Stimulated activated CD4-positive, alpha-beta T cell treated with anti-CD3 and anti-CD28 coated beads, Interleukin-12 subunit alpha, Interleukin-12 subunit beta, amount 100 ng/mL, for 4 hours (primary cell): Measurements from ENCODE around the gene KRTDAP.
"Not testable (repeated sequence)": the region's sequence is repeated elsewhere in the genome, so short reads cannot be mapped to it uniquely, and the experiment has no call there.

ENCODE experiments used
- DNase-seq: peaks from one replicate; pipeline ENCODE4 v3.0.0-alpha.2; 2020

KRTDAP gene

DNA sequence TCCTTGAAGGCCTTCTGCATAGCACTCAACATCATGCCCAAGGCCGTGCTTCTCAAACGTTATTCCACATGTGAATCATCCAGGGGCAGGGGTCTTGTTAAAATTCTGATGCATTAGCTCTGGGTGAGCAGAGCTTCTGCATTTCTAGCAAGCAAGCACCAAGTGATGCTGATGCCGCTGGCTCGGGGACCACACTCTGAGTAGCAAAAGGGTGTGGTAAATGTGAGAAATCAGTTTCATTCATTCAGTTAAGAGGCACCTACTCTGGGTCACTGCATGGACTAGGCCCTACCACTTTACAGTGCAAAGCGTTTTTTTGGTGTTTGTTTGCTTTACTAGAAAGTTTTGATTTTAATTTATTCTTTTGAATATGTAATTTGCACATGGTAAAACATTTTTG, 7.2 kb downstream of the KRTDAP start:
- no peak for DNase-seq

DNA sequence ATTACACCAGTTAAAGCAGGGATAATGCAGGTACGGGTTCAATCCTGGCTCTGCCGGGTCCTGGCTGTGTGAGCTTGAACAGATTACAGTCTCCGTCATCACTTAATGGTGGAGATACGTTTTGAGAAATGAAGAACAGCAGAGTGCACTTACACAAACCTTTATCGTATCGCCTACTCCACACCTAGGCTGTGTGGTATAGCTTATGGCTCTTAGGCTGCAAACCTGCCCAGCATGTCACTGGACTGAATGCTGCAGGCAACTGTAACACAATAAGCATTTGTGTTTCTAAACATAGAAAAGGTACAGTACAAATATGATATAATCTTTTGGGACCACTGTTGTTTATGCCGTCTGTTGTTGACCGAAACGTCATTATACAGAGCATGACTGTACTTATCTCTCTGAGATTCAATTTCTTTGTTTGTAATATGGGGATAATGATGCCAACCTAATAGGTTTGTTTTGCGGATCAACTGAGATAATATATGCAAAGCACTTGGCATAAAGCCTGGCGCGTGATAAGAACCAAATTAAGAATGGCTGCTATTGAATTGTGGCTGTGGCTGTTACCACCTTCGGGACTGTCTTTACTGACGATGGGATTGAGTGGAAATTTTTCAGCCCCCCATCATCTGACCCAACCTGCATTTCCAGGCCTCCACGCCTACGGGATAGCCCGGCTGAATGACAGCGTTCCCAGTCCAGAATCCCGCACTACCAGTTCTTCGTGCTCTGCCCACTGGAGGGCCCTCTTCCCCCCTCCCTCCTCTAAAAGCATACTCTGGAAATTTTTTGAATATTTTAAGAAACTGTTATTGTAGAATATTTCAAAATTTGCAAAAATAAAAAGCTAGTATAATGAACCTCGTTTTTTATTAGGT, 11.2 kb downstream of the KRTDAP start:
- no peak for DNase-seq

DNA sequence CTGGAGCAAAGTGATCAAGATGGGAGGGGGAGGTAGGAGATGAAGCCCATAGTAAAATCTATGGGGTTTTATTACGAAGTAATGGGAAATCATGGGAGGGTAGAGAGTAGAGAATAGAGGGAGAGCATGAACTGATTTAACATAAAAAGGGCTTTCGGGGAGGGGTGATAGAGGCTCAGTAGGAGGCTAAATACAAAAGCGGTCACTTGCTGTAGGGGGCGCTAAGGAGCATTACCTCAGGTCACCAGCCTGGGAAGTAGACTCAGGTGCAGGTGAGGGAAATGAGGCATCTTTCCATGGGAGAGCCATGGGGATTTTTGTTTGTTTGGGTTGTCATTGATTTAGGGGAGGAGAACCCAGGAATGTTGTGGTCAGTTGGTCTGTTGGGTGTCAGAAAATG, 14.1 kb downstream of the KRTDAP start:
- no peak for DNase-seq

DNA sequence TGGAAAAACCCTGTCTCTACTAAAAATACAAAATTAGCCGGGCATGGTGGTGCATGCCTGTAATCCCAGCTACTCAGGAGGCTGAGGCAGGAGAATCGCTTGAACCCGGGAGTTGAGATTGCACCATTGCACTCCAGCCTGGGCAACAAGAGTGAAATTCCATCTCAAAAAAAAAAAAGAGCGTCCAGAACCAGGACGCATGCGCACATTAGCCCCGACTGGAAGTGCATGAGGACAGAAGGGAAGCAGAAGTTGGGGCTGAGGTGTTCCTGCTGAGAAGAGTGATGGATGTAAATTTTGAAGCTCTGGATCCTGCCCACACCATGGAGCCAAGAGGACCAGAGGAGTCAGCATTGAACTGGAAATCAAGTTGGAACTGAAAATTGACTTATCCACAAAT, 15.7 kb downstream of the KRTDAP start:
- not testable (repeated sequence) for DNase-seq

DNA sequence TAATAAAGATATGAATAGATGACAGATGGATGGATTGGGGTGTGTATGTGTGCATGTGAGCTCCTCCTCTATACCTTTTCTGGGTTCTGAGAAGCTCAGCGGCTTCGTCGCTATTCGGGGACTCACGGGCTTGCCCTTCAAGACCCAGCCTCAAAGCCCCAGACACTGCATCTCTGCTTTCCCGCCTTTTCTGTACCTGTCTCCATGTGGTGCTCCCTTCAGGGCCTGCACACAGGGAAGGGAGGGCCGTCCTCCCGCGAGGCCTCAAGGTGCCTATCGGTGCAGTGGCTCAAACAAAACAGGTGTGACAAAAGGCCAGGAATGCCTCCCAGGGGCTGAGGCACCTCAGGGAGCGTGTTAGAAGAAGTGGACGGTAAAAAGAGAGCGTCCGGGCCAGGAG, 16.2 kb downstream of the KRTDAP start:
- DNase-seq = no peak

DNA sequence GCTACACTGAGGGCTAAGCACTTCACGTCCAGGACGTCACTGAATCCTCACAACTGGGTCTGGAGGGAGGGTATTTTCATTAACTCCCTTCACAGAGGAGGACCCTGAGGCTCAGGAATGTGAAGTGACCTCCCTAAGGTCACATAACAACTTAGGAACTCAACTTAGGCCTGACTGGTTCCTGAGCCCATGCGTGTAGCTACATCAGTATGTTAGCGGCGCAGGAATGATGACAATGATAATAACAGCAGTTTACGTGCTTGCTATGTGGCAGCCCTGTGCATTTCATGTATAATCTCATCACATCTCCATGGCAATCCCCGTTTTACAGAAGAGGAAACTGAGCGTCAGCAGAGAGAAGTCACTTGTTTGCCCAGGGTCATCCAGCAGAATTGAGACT, 18.3 kb downstream of the KRTDAP start:
- DNase-seq = no peak

DNA sequence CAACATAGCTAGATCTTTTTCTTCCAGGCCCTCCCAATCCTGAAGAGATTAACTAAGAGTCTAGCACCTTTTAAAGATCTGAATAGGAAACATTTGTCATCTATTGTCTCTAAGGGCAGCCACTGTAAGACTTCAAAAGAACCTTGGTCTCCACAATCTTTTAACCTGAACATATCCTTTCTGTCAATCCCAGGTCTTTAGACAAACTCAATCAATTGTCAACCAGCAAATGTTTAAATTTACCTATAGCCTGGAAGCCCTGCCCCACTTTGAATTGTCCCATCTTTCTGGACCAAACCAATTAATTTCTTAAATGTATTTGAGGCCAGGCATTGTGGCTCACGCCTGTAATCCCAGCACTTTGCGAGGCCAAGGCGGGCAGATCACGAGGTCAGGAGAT, 19.2 kb downstream of the KRTDAP start:
- not testable (repeated sequence) for DNase-seq

DNA sequence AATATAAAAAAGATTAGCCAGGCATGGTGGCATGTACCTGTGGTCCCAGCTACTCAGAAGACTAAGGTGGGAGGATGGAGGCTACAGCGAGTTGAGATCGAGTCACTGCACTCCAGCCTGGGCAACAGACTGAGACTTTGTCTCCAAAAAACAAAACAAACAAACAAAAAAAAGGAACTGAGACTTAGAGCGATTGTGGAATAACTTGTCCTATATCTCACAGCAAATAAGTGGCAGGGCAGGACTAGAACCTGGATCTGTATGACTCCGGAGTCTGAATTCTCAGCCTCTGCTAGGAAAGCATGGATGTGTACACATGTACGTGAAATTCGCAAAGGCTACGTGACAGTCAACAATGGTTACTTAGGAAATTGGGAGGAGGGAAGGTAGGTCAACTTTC, 20.1 kb downstream of the KRTDAP start:
- no peak for DNase-seq

DNA sequence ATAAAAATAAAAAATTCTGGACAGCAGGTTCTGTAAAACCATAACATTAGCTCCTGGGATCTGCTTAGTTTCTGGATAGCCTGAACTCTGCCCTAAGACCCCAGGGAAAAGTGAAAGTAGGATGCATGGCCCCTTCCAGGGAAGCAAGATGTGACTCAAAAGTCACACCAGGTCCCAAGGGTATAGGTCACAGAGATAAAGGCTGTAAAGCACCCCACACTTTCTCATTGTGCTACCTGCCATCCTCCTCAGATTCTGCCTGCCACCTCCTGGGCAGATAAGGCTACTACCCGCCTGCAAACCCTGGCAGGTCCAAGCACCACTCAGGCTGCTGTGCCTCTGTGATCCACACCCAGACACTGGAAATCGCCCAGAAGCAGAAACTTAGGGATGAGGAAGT, 21.6 kb downstream of the KRTDAP start:
- DNase-seq = peak; percentile 42

DNA sequence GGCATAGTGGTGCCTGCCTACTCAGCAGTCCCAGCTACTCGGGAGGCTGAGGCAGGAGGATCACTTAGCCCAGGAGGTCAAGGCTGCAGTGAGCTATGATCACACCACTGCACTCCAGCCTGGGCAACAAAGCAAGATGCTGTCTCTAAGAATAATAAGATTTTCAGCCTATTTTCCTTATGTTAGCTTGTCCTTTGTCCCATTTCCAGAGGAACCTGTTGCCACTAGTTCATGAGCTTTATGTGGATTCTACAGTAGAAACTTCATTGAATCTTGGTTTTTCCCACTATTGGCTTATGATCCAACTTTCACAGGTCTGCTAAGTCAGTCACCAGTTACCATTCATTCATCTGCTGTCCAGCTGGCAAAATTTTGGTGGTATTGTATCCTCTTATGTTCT, 24.0 kb downstream of the KRTDAP start:
- DNase-seq = no peak

DNA sequence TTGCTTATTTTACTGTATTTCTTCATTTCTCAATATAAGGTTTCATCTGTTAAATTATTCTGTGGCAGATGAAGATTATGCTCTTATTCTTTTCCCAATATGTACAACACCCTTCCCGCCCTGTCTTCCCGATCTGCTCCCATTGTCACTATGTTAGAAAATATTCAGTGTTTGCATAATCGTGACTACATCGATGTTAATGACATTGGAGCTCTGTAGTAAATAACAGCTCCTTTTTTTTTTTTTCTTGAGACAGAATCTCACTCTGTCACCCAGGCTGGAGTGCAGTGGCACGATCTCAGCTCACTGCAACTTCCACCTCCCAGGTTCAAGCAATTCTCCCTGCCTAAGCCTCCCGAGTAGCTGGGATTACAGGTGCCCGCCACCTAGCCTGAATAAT, 27.3 kb downstream of the KRTDAP start:
- DNase-seq = not testable (repeated sequence)

DNA sequence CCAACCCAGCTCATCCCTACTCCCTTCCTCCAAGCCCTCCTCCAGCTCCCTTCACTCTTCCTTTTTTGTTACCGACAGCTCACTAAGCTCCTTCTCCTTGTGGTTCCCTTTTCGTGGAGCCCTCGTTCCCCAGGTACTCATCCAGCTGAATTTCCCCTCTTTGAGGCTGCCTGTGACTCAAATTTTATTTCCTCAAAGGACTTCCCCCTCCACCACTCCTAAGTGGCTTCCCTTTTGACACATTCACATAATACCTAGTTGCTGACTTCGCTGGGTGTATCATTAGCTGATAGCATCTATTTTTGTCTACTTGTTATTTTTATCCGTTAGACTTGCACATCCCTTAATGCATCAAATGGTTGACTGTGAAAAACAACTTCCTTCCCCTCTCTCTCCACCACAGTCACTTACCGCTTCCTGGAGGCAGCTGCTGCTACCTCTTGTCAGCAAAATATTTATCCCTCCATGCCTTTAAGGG, 27.7 kb downstream of the KRTDAP start:
- DNase-seq = no peak

DNA sequence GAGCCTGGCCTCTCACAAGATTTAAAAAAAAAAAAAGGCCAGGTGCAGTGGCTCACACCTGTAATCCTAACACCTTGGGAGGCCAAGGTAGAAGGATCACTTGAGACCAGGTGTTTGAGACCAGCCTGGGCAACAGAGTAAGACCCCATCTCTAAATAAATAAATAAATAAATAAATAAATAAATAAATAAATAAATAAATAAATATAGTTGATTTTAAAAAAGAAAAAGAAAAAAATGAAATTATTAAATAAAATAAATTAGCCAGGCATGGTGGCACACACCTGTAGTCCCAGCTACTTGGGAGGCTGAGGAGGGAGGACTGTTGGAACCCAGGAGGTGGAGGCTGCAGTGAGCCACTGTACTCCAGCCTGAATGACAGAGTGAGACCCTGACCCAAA, 28.5 kb downstream of the KRTDAP start:
- DNase-seq = not testable (repeated sequence)

DNA sequence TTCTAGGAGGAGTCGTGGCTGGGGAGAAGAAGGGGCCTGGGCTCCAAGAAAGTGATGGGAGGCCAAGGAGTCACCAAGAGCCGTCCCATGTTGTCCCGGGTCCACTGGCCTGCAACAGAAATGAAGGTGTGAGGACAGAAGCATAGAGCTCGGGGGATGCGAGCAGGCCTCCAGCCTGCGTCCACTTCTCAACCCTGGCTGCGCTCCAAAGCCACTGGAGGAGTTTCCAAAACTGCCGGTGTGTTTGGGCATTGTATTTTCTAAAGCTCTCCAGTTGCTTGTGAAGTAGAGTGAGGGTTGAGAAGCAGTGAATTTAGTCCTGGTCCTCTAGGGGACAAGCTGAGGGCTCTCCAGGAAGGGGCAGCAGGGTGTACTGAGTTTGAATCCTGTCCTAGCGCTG, 29.2 kb downstream of the KRTDAP start:
- no peak for DNase-seq

DNA sequence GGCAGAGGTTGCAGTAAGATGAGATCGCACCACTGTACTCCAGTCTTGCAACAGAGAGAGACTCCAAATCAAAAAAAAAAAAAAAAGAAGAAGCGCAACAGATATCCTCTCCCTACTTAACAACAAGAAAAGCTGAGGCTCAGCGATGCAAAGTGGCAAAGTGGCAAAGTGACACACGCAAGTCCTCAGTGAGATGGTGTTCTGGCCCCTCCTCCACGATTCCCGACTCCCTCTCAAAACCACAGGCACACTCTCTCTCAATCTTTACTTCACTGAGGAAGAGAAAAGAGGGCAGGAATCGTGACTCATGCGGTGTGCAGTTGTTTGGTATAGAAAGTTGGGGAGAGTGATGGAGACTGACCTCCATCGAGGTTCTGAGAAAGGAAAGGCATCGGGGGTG, 29.7 kb downstream of the KRTDAP start:
- DNase-seq = no peak

DNA sequence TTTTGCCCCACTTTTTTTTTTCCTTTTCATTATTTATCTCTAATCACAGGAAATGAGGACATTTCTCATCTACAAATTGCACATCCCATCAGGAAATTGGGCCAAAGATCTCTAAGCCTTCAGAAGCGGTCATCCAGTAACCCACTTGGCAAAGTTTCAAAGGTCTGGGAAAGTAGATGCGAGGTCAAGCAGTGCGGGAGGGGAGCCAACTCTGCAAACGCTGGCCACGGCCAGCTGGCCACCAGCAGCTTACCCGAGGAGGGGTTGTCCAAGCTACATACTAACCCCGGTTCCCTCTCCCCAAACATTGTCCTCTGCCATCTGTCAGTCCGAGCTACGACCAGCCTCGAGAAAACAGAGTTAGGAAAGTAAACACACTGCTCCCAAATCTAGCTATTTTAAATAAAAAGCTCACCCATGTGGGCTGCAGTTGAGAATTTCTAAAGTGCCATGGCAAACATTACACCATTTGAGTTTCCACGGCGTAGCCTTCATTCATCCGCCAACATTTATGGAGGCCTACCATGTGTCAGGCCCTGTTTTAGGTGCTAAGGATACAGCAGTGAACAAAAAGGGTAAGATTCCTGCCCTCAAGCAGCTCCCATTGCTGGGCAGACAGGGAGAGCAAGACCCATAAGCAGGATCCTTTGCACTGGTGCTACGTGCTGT, 30.7 kb downstream of the KRTDAP start:
- no peak for DNase-seq

DNA sequence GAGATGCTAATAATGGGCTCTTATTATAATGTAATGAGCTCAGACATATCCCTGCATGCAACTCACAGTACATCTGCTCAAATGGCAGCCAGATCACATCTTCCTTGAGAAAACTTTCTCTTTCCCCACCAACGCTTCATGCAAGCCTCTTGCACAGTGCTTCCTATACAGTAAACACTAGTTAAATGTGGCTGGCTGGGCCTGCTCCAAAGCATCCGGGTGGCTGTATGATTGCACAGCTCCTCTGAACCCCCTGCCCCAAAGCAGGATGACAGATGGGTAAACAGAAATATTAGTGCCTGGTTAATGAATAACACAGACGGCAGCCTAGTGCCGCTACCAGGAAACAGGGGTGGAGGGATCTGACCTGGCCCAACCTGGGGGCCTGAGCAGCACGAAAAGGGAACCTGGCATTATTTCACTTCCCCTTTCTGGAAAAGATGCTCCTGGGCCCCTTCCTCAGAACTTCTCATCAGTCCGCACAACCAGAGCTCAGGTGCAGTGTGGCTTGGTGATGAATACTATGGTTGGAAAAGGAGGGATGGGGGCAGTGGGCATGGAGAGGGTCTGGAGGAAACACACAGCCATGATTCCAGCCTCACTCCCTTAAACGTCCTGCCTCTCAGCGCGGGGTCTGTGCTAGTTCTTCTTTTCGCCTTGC, 31.4 kb downstream of the KRTDAP start:
- no peak for DNase-seq

DNA sequence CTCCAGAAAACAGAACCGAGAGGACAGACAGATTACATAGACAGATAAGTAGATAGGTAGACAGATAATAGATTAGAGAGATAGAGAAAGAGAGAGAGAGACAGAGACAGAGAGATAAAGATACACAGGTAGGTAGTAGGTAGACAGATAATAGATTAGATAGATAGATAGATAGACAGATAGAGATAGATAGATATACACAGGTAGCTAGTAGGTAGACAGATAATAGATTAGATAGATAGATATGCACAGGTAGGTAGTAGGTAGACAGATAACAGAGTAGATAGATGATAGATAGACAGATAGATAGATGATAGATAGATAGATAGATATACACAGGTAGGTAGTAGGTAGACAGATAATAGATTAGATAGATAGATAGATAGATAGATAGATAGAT, 32.1 kb downstream of the KRTDAP start:
- DNase-seq = no peak

DNA sequence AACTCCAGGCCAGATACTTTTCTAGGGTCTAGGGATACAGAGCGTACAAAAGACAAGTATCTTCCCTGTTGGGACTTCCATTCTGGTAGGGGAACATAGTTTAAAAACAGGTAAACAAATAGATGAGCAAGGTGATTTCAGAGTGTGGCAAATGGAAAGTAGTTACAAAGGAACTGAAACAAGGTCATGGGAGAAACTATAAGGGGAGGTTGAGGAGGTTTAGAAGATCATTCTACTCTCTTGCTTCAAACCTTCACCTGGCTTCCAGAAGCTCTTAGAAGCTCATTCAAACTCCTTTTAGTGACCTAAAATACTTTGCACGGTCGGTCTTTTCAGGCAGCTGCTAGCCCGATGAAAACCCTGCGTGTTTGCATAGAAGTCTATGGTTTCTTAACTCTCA, 33.1 kb downstream of the KRTDAP start:
- DNase-seq = no peak

DNA sequence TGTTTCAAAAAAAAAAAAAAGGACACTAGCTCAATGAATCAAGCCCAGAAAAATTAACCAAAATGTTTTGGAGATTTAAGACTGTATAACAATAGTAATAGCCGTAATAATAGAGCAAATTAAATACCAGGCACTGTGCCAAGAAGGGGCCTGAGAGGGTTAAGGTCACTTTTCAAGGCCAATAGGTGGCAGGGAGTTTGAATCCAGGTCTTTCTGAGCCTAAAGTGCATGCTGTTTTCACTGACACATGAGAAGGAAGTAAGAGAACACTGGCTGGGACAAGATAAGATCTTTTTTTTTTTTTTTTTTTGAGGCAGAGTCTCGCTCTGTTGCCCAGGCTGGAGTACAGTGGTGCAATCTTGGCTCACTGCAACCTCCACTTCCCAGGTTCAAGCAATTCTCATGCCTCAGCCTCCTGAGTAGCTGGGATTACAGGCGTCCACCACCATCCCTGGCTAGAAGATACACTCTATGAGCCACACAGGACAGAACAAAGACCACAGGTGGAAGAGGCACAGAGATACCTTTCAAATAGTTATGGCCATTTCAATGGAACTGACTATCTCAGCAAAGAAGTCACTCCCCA, 34.6 kb downstream of the KRTDAP start:
- no peak for DNase-seq

DNA sequence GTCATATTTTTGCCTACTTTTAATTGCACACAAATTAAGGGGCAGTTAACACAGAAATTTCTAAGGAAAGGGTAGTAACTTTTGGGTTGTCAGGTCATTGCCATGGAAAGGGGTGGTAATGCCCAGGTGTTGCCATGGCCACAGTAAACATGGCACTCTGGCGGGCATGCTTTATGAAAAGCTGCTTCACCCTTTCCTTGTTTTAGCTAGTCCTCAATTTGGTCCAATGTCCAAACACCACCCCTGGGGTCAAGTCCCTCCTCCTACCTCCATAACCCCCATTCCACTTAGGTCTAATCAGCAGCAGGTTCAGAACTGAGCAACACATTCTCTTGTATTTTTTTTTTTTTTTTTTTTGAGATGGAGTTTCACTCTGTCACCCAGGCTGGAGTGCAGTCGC, 35.6 kb downstream of the KRTDAP start:
- no peak for DNase-seq

DNA sequence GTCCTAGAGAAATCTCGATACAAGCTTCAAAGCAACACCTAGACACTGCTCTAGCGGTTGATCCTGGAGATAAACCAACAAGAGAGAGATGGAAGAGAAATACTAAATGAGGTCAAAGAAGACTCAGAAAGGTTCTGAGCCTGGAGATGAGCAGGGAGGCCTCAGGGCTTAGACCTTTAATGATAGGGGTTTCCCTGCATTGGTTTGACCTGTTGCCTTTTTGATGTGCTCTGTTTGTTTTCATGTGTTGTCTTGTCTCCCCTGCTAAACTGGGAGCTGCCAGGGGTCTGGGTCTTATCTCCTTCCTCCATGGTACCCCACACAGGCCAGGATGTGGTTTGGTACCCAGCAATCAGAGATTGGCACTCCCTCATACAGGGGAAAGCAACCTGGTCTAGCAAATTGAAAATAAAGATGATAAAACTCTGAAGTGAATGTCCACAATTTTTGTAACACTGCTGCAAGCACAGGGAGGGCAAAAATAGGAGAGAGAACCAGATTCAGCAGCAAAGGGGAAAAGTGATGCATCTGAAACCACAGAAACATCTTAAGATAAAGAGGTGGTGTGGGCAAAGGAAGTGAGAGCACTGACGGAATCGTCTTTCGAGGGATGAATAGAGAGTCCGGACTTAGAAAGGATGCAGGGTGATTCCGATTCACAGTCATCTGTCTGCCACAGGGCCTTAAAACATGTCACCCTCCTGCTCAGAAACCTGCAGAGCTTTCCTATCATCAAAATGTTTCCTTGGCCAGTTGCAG, 38.7 kb downstream of the KRTDAP start:
- DNase-seq = no peak
